ENCODE measurements around the gene ARHGAP6. TPM values are rescaled to one million over a fixed set of nuclear protein-coding genes. Genes with fewer than 3 reads are reported as not detected.

The ARHGAP6 gene
- total and polyA plus RNA-seq, 2 donors (not counting 3 experiments of a cell fraction or from before 2014, with no cell fraction given) = 0.69 to 0.83 TPM

DNA sequence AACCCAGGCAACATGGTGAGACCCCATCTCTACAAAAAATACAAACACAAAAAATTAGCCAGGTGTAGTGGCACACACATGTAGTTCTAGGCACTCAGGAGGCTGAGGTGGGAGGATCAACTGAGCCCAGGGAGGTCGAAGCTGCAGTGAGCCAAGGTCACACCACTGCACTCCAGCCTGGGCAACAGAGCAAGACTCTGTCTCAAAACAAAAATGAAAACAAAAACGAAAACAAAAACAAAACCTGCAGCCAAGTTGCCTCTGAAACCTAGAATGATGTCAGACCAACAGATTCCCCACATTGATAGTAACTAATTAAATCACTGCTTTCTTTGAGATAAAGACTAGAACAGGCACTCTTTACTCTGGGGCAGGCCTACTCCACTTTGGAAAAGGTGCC, 268.0 kb downstream of the ARHGAP6 start:
- no peak for TF ChIP-seq FOS (IDR thresholded peaks at IDR 0.05; ENCODE audit: borderline replicate concordance, insufficient read depth, low read length)
- CTCF ChIA-PET = no interaction called here
- intact Hi-C loops (cut with micrococcal nuclease) (no loop called here), dilution Hi-C loops (cut with MboI; ENCODE audit: extremely low pct_ligation_motif_present, low sequenced_read_pairs) (no loop called here)
- Histone ChIP-seq H3K27ac (ENCODE audit: insufficient read depth, low read depth, low read length) (no peak overlapping the region), H3K4me3 (replicated peaks in 1 of 3; ENCODE audit: insufficient read depth in 1 of 3, low read depth in 1 of 3, low read length in 3 of 3) (no peak overlapping the region), H3K9ac (replicated peaks; ENCODE audit: extremely low read depth, insufficient read depth, low read length) (no peak overlapping the region), H2AFZ (ENCODE audit: low read depth, low read length) (no peak overlapping the region), H3K4me2 (ENCODE audit: insufficient read depth, low read length) (no peak overlapping the region), H3K27me3 (ENCODE audit: control insufficient read depth in 2 of 2, insufficient read depth in 2 of 2, low read length in 2 of 2) (no peaks in the 10 kb centered on the region), H4K20me1 (replicated peaks; ENCODE audit: control insufficient read depth, extremely low read depth, insufficient read depth, low read length) (no peaks in the 10 kb centered on the region), H3K9me3 (replicated peaks; ENCODE audit: control insufficient read depth, insufficient read depth, low read length) (no peaks in the 10 kb centered on the region), H3K4me1 (ENCODE audit: control insufficient read depth, extremely low read depth, insufficient read depth, low read length) (no peaks in the 10 kb centered on the region), H3K79me2 (ENCODE audit: control insufficient read depth, insufficient read depth, low read length) (no peaks in the 10 kb centered on the region), H3K9me1 (replicated peaks; ENCODE audit: control insufficient read depth, extremely low read depth, insufficient read depth, low read length) (no peaks in the 10 kb centered on the region), H3K36me3 (ENCODE audit: control insufficient read depth in 2 of 2, extremely low read depth in 1 of 2, insufficient read depth in 2 of 2, low read length in 2 of 2) (no peaks in the 10 kb centered on the region)
- no TSS peak for BruUV-seq (replicated peaks)
- POLR2A ChIA-PET = no interaction called here
- DNase-seq (ENCODE audit: low read depth, low spot score) (no peak), FAIRE-seq (no peak)

DNA sequence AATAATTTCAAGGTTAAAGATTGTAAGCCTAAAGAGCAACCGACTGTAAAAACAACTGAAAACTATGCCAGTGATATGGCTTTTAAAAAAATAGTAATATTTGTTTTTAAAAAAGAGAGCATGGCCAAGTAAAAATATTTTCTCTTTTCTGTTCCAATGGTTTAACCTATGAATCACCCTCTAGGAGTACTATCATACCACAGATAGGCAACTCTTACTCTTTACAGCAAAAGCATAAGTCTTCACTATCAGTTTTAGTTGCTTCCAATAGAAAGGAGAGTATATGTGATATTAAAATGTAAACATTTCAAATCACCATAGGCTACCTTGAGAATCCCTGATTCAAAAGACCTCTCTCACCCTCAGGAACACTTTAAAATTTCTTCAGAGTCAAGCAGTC, 269.9 kb downstream of the ARHGAP6 start:
- Histone ChIP-seq H4K20me1 (replicated peaks; ENCODE audit: control insufficient read depth, extremely low read depth, insufficient read depth, low read length) (no peaks in the 10 kb centered on the region), H3K79me2 (ENCODE audit: control insufficient read depth, insufficient read depth, low read length) (no peaks in the 10 kb centered on the region), H3K9ac (replicated peaks; ENCODE audit: extremely low read depth, insufficient read depth, low read length) (no peak overlapping the region), H3K4me3 (replicated peaks in 1 of 3; ENCODE audit: insufficient read depth in 1 of 3, low read depth in 1 of 3, low read length in 3 of 3) (no peak overlapping the region), H3K9me3 (replicated peaks; ENCODE audit: control insufficient read depth, insufficient read depth, low read length) (no peaks in the 10 kb centered on the region), H3K4me1 (ENCODE audit: control insufficient read depth, extremely low read depth, insufficient read depth, low read length) (no peaks in the 10 kb centered on the region), H2AFZ (ENCODE audit: low read depth, low read length) (no peak overlapping the region), H3K9me1 (replicated peaks; ENCODE audit: control insufficient read depth, extremely low read depth, insufficient read depth, low read length) (no peaks in the 10 kb centered on the region), H3K27ac (ENCODE audit: insufficient read depth, low read depth, low read length) (no peak overlapping the region), H3K36me3 (ENCODE audit: control insufficient read depth in 2 of 2, extremely low read depth in 1 of 2, insufficient read depth in 2 of 2, low read length in 2 of 2) (no peaks in the 10 kb centered on the region), H3K4me2 (ENCODE audit: insufficient read depth, low read length) (no peak overlapping the region), H3K27me3 (ENCODE audit: control insufficient read depth in 2 of 2, insufficient read depth in 2 of 2, low read length in 2 of 2) (no peaks in the 10 kb centered on the region)
- dilution Hi-C loops (cut with MboI; ENCODE audit: extremely low pct_ligation_motif_present, low sequenced_read_pairs) (no loop called here), intact Hi-C loops (cut with micrococcal nuclease) (no loop called here)
- BruUV-seq (replicated peaks) = no TSS peak
- POLR2A ChIA-PET = no interaction called here
- CTCF ChIA-PET = no interaction called here
- no peak for TF ChIP-seq FOS (IDR thresholded peaks at IDR 0.05; ENCODE audit: borderline replicate concordance, insufficient read depth, low read length)
- no peak for TF ChIP-seq MYC (IDR thresholded peaks at IDR 0.05; ENCODE audit: low read depth, low read length)
- no peak for TF ChIP-seq POLR2AphosphoS5 (IDR thresholded peaks at IDR 0.05; ENCODE audit: insufficient read depth, low read depth, low read length)
- TF ChIP-seq POLR2A (IDR thresholded peaks at IDR 0.05; ENCODE audit: low read depth, low read length) = no peak
- no peak for TF ChIP-seq JUN (IDR thresholded peaks at IDR 0.05; ENCODE audit: borderline replicate concordance, insufficient read depth, insufficient read length, low read depth)
- TF ChIP-seq MAX (IDR thresholded peaks at IDR 0.05; ENCODE audit: insufficient read depth, insufficient read length) = no peak
- no peak for TF ChIP-seq GATA2 (IDR thresholded peaks at IDR 0.05; ENCODE audit: insufficient read depth, insufficient read length, low read depth, low read length)
- no peak for TF ChIP-seq EZH2 (IDR thresholded peaks at IDR 0.05; ENCODE audit: borderline replicate concordance, low read depth, low read length, severe bottlenecking)
- TF ChIP-seq, protein P1, sequence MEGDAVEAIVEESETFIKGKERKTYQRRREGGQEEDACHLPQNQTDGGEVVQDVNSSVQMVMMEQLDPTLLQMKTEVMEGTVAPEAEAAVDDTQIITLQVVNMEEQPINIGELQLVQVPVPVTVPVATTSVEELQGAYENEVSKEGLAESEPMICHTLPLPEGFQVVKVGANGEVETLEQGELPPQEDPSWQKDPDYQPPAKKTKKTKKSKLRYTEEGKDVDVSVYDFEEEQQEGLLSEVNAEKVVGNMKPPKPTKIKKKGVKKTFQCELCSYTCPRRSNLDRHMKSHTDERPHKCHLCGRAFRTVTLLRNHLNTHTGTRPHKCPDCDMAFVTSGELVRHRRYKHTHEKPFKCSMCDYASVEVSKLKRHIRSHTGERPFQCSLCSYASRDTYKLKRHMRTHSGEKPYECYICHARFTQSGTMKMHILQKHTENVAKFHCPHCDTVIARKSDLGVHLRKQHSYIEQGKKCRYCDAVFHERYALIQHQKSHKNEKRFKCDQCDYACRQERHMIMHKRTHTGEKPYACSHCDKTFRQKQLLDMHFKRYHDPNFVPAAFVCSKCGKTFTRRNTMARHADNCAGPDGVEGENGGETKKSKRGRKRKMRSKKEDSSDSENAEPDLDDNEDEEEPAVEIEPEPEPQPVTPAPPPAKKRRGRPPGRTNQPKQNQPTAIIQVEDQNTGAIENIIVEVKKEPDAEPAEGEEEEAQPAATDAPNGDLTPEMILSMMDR (IDR thresholded peaks at IDR 0.05; ENCODE audit: extremely low read depth in 1 of 2, insufficient read depth in 1 of 2, low read depth in 1 of 2, low read length in 2 of 2) = no peak
- peak; percentile 76 for FAIRE-seq
- no peak for DNase-seq (ENCODE audit: low read depth, low spot score)
